ENCODE results near the gene STC2.
"Not testable (repeated sequence)": the region's sequence is repeated elsewhere in the genome, so short reads cannot be mapped to it uniquely, and the experiment has no call there.

The STC2 gene, protein sequence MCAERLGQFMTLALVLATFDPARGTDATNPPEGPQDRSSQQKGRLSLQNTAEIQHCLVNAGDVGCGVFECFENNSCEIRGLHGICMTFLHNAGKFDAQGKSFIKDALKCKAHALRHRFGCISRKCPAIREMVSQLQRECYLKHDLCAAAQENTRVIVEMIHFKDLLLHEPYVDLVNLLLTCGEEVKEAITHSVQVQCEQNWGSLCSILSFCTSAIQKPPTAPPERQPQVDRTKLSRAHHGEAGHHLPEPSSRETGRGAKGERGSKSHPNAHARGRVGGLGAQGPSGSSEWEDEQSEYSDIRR

DNA sequence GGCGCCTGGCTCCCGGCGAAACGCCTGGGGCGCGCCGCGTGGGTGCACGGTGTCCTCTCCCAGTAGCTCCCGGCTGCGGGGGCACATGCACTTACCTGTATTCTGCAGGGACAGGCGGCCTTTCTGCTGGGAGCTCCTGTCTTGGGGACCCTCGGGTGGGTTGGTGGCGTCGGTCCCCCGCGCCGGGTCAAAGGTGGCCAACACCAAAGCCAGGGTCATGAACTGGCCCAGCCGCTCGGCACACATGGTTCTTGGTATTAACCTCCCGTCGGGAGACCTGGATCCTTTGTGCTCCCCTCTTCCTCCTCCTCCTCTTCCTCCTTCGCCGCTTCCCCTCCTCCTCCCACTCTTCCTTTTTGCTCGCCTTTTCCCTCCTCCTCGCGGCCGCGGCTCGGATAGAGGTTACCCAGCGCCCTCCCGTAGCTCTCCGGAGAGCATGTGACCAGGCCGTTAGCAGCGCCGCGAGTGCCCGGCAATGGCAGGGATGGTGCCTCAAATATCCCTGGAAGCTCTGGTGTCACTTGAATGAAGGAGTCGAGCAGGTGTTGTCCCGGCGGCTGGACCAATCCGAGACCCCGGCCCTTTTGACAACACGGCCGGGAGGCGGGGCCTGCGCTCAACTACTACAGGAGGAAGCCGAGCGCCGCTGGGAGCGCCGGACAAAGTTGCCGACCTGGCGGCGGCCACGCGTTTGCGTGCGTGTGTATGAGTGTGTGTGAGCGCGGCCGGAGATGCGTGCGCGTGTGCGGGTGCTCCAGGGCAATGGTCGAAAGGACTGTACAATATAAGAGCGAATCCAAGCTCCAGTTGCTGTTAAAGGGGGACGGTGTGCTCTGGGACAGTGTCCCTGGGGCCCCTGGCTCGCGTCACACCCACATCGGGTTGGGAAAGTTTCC, at the start of gene STC2:
STC2 (minus strand) TSS at position 467 of the 896 bp plus-strand sequence; CDS start at position 246, 221 bp downstream.
- in situ Hi-C loops (cut with MboI; ENCODE audit: low sequenced_read_pairs) = no loop called here

DNA sequence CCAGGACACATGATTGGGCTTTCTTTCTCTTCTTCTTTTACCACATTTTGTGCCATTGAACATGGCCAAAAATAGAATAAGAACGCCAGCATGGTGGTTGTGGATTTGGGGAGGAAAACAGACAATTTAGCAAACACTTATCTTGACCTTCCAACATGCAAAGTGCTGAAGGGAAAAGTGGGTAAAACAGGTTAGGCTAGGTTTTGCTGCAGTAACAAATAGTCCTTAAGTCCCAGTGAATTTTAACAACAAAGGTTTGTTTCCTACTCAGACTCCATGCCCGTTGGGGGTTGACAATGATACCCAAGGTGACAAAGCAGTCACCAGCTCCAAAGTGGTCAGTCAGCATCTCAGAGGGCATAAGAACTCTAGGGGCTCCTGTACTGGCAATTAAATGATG, 43.2 kb upstream of the STC2 start:
- in situ Hi-C loops (cut with MboI; ENCODE audit: low sequenced_read_pairs) = no loop called here

DNA sequence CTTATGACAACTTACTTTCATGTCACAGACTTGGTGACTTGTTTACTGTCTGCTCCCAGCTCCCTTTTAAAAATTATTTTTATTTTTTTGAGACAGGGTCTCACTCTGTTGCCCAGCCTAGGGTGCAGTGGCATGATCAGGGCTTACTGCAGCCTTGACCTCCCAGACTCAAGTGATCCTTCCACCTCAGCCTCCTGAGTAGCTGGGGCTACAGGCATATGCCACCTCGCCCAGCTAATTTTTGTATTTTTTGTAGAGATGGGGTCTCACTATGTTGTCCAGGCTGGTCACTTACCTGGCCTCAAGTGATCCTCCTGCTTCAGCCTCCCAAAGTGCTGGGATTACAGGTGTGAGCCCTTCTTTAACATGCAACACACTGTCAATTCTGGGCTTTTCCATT, 35.2 kb upstream of the STC2 start:
- in situ Hi-C loops (cut with MboI; ENCODE audit: low sequenced_read_pairs) = not testable (repeated sequence)

DNA sequence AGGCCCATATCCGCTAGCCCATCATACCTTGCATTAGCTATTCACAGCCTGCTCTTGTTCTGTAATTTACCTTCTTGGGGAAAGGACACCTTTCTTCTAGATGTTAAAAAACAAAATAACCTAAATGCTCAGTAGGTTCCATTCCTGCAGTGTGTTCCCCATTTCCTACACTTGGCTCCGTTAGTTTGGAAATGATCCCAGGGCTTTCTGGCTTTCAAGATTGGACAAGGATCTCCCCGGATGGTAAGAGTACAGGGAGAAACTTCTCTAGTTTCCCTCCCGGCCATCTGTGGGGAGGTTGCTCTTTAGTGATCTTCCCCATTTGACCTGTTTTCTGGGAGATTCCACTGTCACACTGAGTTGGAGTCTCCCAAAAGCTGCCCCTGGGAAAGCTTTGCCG, 27.3 kb upstream of the STC2 start:
- in situ Hi-C loops (cut with MboI; ENCODE audit: low sequenced_read_pairs) = no loop called here

DNA sequence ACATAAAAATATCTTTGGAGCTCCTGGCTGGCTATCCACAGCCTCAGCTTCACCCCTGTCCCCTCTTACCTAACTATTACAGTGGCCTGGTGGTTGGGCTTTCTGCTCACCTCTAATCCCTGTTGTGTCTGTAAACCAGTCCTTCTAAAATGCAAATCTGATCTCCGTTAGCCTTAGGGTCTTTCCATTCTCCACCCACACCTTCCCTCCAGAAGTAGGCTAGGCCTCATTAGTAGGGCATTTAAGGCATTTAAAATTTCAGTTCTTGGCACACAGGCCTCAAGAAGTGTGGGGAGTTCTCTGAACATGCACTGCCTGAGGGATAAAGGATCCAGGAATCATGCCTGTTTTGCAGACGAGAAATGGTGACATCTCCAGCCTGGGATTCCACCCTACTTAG, 26.4 kb upstream of the STC2 start:
- in situ Hi-C loops (cut with MboI; ENCODE audit: low sequenced_read_pairs) = no loop called here

DNA sequence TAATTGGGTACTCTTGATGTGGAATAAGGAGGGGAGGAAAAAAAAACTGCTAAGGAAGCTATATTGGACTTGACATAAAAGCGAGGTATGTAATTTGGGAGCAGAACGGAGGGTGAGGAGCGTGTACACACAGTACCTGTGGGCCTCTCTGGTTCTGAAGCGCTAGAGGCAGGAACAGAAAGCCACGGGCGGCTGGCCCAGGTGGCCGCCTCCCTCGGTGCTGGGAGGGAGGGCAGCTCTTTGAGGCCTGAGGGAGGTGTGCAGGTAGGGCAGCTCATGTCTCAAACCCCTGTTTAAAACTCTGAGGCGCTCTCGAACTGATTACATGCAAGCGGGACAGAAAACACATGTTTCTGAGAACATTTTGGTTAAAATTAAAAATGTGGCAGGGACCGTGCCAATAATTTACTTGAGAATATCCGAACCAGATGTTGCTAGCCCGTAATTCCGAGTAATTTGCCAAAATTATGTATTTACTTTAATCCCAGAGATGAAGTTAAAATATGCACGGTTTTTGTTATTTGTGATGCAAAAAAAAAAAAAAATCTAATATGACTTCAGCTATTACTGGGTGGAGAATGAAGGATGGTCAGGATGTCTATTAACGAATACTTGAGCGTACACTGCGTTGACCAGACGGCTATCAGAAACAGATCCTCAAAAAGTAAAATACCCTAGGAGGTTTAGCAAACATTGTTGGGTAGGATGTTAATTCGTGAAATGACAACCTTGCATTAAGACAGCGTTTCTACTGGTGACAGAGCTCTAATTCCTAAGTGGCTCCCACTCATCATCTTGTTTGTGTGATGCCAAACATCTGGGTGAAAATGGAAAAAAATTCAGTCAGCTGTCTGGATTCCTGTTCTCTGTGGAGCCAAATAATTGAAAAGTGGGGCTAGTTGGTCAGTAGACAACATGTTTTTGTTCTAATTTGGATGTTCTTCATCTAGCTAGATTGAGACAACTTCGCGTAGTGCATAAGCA, 24.4 kb upstream of the STC2 start:
- in situ Hi-C loops (cut with MboI; ENCODE audit: low sequenced_read_pairs) = no loop called here

DNA sequence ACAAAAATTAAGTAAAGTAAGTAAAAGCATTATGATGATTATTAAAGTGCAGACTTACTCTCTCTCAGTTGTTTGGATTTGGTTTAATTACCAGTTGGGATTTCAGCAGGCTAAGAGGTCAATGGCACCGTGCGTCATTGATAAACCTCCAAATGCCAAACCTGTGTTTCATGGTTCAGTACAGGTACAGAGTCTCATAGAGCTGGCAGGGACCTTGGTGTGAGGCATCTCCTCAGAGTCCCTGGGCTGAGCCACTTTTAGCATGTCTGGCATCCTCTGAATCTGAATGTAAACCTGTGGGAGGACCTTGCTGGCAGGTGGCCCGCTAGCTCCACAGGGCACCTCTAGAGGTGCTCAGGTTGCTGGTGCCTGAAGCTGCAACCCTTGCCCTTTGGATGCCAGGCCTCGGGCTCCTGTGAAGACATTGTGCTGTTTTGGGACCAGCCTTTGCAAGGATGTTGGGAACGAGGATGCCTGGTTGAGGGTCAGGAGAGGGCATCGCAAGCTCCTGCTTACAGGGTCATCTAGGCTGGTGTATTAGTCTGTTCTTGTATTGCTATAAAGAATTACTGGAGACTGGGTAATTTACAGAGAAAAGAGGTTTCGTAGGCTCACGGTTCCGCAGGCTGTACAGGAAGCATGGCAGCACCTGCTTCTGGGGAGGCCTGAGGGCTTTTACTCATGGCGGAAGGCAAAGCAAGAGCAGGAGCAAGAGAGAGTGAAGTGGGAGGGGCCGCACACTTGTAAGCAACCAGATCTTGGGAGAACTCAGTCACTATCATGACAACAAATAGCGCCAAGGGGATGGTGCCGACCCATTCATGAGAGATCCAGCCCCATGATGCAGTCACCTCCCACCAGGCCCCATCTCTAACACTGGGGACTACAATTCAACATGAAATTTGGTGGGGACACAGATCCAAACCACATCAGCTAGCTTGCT, 14.9 kb upstream of the STC2 start:
- in situ Hi-C loops (cut with MboI; ENCODE audit: low sequenced_read_pairs) = no loop called here

DNA sequence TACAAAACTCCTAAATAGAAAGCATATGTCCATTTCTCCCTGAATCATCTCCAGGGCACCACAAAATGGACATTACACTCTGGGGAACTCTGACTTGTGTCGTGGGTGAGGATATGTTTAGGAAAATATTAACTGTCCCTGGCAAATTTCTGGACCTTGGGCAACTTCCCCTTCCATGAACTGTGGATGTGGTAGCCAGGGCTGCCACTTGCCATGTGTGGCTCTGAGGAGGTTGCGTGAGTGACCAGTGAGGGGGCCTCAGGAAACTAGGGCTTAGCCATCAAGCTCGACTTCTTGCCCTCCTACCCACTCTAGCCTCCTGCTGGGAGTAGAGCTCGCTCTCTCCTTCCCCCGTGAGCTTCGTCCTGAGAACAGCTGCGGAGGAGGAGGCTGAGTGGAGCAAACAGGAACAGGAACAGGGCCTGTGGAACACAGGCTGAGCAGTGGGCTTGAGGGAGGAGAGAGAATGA, 13.8 kb upstream of the STC2 start:
- in situ Hi-C loops (cut with MboI; ENCODE audit: low sequenced_read_pairs) = no loop called here

DNA sequence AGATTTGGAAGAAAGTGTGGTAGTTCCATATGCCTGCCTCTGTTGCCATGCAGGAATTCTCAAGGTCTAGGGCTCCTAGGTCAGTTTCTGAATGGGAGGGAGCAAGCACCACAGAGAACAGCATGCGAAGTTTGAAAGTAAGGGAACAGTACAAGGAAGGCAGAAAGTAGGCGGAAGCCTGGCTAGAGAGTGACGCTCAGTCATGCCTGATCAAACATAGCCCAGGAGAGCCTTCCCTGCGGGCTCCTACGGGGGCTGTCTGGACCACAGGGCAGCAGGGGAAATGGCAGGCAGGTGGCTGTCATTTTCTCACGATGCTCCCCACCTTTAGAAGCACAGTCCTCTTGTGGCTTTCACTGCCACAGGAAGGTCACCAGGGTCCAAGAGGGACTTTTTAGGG, 12.8 kb upstream of the STC2 start:
- in situ Hi-C loops (cut with MboI; ENCODE audit: low sequenced_read_pairs) = no loop called here

DNA sequence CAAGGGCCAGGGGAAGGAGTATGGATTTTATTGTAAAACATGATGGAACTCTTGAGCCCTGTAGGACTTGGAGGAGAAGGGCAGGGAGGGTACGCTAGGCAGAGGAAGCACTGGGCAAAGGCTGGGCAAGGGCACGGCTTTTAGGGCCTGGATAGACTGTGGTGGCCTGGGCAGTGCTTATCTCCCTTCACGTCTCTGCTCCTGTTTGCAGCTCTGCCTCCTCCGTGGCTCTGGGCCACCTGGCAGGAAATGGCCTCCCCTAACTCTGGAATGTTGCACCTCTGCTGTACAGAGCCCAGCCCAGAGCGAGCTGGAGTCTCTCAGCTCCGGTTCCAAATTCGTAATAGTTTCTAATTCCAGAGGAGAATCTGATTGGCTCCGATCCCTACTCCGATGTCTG, 12.2 kb upstream of the STC2 start:
- in situ Hi-C loops (cut with MboI; ENCODE audit: low sequenced_read_pairs) = no loop called here

DNA sequence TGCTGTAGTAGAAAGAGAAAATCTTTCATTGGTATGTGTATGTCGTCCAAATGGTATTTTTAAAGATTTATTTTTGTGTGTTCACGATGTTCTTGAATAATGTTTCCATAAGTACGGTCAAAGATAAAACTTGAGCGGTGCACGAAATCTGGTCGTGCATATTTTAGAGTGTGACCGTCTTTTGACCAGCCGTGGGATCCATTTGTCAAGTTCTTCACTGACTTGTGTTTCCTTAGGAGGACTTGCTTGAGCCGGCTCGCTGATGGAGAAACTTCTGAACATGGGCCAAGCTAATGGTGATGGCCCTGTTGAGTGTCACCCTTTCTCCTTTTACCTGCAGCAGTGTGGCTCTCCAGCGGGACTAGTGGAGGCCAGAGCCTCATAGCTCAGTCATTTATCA, 11.1 kb upstream of the STC2 start:
- in situ Hi-C loops (cut with MboI; ENCODE audit: low sequenced_read_pairs) = no loop called here

DNA sequence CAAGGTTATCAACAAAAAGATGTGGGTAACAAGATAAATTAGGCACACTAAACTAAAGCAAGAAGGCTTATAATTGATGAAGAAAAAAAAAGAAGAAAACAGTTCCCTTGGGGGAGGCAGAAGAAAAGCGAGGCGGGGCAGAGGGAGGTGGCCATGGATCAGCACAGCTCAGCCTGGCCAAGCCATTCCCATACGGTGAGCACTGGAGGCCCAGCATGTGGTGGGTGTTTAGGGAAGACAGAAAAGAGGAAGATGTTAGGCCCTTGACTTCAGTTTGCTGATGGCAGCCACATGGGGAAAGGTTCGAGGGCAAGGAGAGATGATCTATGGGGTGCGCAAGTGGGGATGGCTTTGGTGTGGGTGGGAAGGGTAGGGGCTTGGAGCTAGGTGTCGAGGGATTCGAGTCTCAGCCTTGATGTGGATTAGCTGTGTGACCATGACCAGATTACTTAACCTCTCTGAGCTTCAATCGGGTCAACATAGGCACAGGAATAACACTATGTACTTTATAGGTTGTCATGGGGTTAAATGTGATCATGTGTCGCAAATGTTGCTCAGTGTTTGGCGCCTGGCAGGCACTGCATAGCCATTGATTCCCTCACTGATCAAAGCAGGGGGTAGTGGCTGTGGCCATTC, 10.3 kb upstream of the STC2 start:
- in situ Hi-C loops (cut with MboI; ENCODE audit: low sequenced_read_pairs) = no loop called here

DNA sequence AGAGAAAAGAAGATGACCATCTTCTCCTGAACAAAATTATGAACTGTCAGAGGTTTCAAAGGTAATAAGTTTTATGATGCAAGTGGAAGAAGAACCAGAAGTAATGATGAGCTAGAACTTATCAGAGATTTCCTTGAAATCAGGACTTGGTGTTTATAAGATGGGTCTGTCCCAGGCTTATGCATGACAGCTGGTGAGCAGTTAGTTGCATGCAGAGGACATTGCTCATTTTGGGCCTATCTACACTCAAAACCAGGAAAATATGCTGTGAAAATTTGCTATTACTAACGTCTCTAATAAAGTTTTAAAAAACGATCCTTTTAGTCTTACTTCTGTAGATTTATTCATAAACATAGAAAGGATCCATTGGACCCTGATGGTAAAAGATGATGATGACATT, 6.6 kb upstream of the STC2 start:
- in situ Hi-C loops (cut with MboI; ENCODE audit: low sequenced_read_pairs) = no loop called here

DNA sequence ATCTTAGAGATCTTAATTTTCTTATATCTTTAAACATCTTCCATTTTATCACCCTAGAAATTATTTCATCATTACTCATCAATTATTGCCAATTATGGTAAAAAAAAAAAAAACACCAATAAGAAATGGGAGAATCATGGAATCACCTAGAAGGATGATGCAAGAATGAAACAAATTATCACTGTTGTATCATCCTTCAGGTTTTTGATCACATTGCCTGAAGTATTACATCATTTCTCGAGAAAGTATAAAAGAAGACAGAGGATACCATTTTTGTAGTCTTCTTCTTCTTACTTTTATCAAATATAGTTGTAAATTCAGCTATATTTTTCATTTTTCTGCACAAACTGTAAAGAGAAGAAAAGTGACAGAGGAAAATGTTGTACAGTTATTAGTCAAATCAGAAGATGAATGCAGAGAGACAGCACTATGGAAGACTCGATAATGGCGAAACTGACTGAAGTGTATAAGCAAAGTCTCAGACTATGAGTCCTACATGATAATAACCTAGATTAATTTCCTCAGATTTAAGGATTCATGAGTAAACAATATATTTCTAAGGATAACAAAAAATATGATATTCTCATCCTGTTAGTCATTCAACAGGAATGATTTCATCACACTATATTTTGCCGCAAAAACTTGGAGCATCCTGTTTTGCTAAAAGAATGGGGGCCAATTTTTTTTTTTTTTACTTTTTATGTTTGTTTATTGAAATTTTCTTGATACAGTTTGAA, 5.9 kb upstream of the STC2 start:
- in situ Hi-C loops (cut with MboI; ENCODE audit: low sequenced_read_pairs) = no loop called here

DNA sequence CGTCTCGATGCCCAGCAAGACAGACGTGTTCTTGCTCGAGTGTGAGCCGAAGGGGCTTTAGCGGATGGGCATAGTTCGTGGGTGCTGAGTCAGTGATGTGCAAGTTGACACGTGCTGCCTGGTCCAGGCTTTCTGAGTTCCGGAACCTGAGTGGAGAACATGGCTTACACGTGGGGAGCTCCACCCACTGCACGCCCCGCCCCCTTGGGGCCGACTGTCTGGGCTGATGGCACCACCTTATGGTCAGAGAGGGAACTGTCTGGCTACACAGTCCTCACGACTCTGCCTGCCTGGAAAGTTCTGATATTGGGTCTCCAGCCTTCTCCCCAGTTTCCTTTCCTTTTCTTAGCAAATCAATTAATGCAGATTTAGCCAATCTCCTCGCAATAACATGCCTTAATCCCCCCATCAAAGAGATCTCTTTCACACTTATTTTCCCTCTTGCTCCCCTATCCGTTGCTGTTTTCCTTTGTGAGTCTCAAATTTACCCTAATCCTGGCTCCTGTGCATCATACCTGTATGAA, 3.8 kb upstream of the STC2 start:
- in situ Hi-C loops (cut with MboI; ENCODE audit: low sequenced_read_pairs) = no loop called here

DNA sequence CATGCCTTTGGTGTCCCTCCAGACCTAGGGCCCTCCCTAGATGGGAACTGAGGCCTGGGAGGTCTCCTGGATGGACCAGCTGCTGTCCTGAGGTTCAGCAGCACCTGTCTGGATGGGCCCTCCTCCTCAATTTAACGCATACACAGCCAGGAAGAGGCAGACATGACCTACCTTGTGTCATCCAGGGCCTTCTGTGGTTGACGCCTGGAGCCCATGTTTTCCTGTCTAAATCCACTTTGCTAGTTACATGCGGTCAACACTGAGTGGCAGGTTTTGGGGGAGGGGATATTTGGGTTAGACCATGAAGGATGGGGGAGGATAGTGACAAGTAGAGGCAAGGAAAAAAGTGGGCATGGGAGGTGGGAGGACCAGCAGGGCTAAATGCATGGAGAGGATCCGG, 3.1 kb upstream of the STC2 start:
- in situ Hi-C loops (cut with MboI; ENCODE audit: low sequenced_read_pairs) = no loop called here

DNA sequence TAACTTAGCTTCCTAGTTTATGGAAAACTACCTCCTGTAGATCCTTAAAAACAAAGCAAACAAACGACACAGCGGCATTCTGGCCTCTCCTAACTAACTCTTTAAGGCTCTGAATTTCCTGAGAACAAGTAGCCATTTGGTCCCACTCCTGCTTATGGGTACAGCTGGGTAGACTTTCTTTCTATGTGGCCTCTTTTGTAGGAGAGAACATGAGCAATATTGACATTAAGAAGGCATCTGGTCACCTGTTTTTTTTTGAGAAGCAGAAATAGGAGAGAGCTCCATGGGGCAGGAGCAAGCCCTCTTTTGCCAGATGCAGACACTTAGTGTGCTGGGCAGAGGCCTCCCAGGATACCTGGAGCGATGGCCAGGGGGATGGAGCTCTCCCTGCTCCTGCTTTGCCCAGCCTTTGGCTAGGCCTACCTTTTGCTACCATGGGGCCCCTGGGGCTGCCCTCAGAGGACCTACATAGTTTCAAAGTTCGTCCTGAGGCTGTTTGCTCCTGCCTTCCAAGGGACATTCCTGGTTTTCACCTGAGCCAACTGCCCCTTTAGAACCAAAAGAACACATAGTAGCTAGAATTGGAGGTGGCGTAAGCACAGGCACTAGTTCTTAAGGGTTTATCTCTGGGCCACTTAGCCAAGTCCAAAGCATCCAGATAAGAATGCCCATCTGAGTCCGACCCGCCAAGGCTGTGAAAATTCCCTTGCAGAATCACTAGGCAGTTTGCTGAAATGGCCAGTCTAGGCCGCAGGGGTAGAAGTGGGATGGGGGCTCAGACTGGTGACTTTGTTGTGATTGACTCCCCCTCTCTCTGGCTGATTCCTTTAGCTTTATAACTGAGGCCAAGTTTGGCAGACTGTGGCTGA, 2.4 kb upstream of the STC2 start:
- in situ Hi-C loops (cut with MboI; ENCODE audit: low sequenced_read_pairs) = no loop called here
